PC-9 (cell line): Measurements from ENCODE around the gene HOXC12. TPM values are rescaled to one million over a fixed set of nuclear protein-coding genes. Genes with fewer than 3 reads are reported as not detected.

Source experiments
- BruUV-seq: library from RNA; stranded (reverse); fragments of 400-500 nt; replicated peaks from 2 replicates; lab custom pipeline; 2021; lab: Mats Ljungman, UMichigan
- CTCF ChIA-PET: fragments of 300-600 bp; sonication (Branson Sonifier 250); formaldehyde crosslinking; loops from one replicate; lab custom pipeline; 2022; ENCODE audit warnings: antibody characterized with exemption; lab: Charles Lee
- POLR2A ChIA-PET: fragments of 300-600 bp; sonication (Branson Sonifier 250); formaldehyde crosslinking; loops from one replicate; lab custom pipeline; 2022; ENCODE audit warnings: antibody characterized with exemption; ENCODE audit not compliant: unreplicated experiment; lab: Charles Lee
- DNase-seq, 2 experiments: peaks; one replicate each; pipeline versions ENCODE4 v3.0.0 to v3.0.0-alpha.2; 2015 to 2022; ENCODE audit warnings: mixed read lengths in 1 of 2
- H2AFZ ChIP-seq: fragments of 200-600 bp; sonication (generic); 2 replicates; pipeline ENCODE4 v1.8.1; 2017; ENCODE audit warnings: antibody characterized with exemption
- H3F3A ChIP-seq: fragments of 200-600 bp; sonication (generic); 2 replicates; pipeline ENCODE4 v1.8.1; 2017; ENCODE audit warnings: antibody characterized with exemption, mild to moderate bottlenecking, low read depth; ENCODE audit not compliant: insufficient read depth
- H3K27ac ChIP-seq: fragments of 200-600 bp; sonication (generic); 2 replicates; pipeline ENCODE4 v1.6.1; 2016; ENCODE audit warnings: mixed run types
- H3K27me3 ChIP-seq: fragments of 200-600 bp; sonication (generic); 2 replicates; pipeline ENCODE4 v1.6.1; 2016; ENCODE audit warnings: low read depth, mixed run types; ENCODE audit not compliant: insufficient read depth
- H3K36me3 ChIP-seq: fragments of 200-600 bp; sonication (generic); 2 replicates; pipeline ENCODE4 v1.6.1; 2016; ENCODE audit warnings: low read depth, mixed run types
- H3K4me1 ChIP-seq: fragments of 200-600 bp; sonication (generic); replicated peaks from 2 replicates; pipeline ENCODE4 v1.6.1; 2016; ENCODE audit warnings: mixed run types; ENCODE audit not compliant: insufficient read depth
- H3K4me2 ChIP-seq: fragments of 200-600 bp; sonication (generic); 2 replicates; pipeline ENCODE4 v1.6.1; 2017; ENCODE audit warnings: mixed run types
- H3K4me3 ChIP-seq: fragments of 200-600 bp; sonication (generic); 2 replicates; pipeline ENCODE4 v1.6.1; 2016; ENCODE audit warnings: mixed run types
- H3K79me2 ChIP-seq: fragments of 200-600 bp; sonication (generic); 2 replicates; pipeline ENCODE4 v1.6.1; 2017; ENCODE audit warnings: low read depth, mixed run types
- H3K9me2 ChIP-seq: fragments of 200-600 bp; sonication (generic); 2 replicates; pipeline ENCODE4 v1.8.1; 2017; ENCODE audit warnings: mild to moderate bottlenecking; ENCODE audit not compliant: insufficient read depth
- H3K9me3 ChIP-seq: fragments of 200-600 bp; sonication (generic); 2 replicates; pipeline ENCODE4 v1.8.1; 2016; ENCODE audit warnings: low read depth; ENCODE audit not compliant: insufficient read depth
- H4K20me1 ChIP-seq: fragments of 200-600 bp; sonication (generic); 2 replicates; pipeline ENCODE4 v1.8.1; 2017; ENCODE audit not compliant: insufficient read depth
- EZH2 ChIP-seq: fragments of 200-600 bp; sonication (generic); IDR thresholded peaks from 2 replicates; pipeline ENCODE4 v1.8.0; 2017; ENCODE audit warnings: antibody characterized with exemption, low read depth
- intact Hi-C: fragments of 100-400 bp; cut with micrococcal nuclease; formaldehyde crosslinking; loops from one replicate; pipeline ENCODE4 v1.10.0; 2022; ENCODE audit not compliant: unreplicated experiment
- total RNA-seq: library from RNA; stranded (reverse); gene quantifications from 2 replicates; pipeline ENCODE4 v1.2.3, GENCODE V29; 2021
- TF ChIP-seq, protein P1 (sequence below): fragments of 200-600 bp; sonication (generic); conservative IDR thresholded peaks from 2 replicates; pipeline ENCODE4 v1.6.1; 2017; ENCODE audit warnings: mixed run types, antibody characterized with exemption, mild to moderate bottlenecking, moderate library complexity

The HOXC12 gene
- total RNA-seq, 1 experiment from 2014 or later = 0.24 TPM

DNA sequence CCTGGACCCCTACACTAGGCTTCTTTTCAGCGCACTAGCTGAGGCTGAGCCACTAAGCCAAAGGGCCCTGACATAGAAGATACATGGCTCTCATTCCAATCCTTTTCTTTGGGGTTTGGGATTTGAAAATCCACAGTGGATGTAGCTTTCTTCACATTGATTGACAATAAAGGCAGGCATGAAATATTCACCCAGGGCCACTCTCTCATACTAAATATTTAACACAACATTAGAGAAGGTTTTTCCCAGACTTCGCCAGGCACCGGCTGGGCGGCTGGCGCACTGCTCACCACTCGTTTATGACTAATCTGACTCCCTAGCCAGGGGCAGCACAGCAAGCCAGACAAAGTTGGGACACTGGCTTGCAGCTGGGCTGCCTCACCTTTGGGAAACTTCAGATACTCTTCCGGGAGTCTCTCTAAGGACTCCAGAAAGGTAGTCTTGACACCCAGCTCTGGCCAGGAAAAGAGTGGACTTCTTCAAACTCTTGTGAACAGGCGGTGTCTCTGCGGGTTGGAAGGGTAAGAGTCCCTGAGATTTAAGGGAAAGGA, 17.5 kb downstream of the HOXC12 start:
- ChIA-PET CTCF (interaction anchor here (0.6 kb wide), 1 partner anchor 24 kb away, joined by 16 read pairs; no protein-coding TSS in a partner anchor), POLR2A (interaction anchor here (0.6 kb wide), 1 partner anchor 72 kb away, joined by 7 read pairs; no protein-coding TSS in a partner anchor)
- H3K9me3 ChIP-seq = no peaks in the 10 kb centered on the region
- H3K4me2 ChIP-seq = peak overlapping the region; percentile 69
- no peak for TF ChIP-seq EZH2
- TF ChIP-seq, protein P1, sequence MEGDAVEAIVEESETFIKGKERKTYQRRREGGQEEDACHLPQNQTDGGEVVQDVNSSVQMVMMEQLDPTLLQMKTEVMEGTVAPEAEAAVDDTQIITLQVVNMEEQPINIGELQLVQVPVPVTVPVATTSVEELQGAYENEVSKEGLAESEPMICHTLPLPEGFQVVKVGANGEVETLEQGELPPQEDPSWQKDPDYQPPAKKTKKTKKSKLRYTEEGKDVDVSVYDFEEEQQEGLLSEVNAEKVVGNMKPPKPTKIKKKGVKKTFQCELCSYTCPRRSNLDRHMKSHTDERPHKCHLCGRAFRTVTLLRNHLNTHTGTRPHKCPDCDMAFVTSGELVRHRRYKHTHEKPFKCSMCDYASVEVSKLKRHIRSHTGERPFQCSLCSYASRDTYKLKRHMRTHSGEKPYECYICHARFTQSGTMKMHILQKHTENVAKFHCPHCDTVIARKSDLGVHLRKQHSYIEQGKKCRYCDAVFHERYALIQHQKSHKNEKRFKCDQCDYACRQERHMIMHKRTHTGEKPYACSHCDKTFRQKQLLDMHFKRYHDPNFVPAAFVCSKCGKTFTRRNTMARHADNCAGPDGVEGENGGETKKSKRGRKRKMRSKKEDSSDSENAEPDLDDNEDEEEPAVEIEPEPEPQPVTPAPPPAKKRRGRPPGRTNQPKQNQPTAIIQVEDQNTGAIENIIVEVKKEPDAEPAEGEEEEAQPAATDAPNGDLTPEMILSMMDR = no peak
- no peak overlapping the region for H2AFZ ChIP-seq
- H3K9me2 ChIP-seq = no peaks in the 10 kb centered on the region
- intact Hi-C loops = no loop called here
- no peak overlapping the region for H3K27ac ChIP-seq
- no peaks in the 10 kb centered on the region for H3K79me2 ChIP-seq
- no peak overlapping the region for H3K4me3 ChIP-seq
- peak; percentile 41 to 47 for DNase-seq
- H3F3A ChIP-seq = peaks cover under 1% of the 10 kb centered on the region; the same call in 1 of the 2 replicates
- BruUV-seq = no TSS peak
- H3K4me1 ChIP-seq = peaks cover 7% of the 10 kb centered on the region
- H3K27me3 ChIP-seq = no peaks in the 10 kb centered on the region
- no peaks in the 10 kb centered on the region for H3K36me3 ChIP-seq
- H4K20me1 ChIP-seq = no peaks in the 10 kb centered on the region

DNA sequence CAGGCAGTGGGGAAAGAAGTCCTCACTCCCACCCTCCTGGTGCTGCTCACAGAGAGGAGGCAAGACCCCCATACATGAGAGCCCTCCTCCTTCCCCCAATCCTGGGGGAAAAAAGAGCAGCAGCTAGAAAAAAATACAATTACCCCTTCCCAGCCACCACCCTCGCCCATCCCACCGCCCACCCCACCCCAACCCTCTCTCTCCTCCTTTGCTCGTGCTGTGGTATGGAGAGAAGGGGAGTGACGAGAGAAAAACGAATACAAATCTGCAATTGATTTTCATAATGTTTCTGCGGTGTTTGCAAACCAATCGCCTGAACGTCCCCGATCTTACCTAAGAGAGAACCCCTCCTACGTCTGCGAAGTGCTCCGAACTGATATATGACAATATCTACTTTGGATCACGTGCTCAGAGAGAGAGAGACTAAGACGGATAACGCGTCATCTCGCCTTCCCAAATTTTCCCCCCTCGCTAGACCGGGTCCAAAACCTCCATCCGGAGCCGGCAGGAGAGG, 18.1 kb downstream of the HOXC12 start, which contains the start of gene HOXC11:
TSS of gene HOXC11 (plus strand) at position 405 of the 514 bp plus-strand sequence. CDS start 116 bp downstream, outside the sequence.
- no peaks in the 10 kb centered on the region for H3K9me3 ChIP-seq
- no TSS peak for BruUV-seq
- H3K27me3 ChIP-seq = no peaks in the 10 kb centered on the region
- H3F3A ChIP-seq = peaks cover 5% of the 10 kb centered on the region; the same call in 1 of the 2 replicates
- TF ChIP-seq EZH2 = no peak
- TF ChIP-seq, protein P1 = no peak
- 0 out of 2 replicates have a peak, but pooled peaks cover 1% of the 10 kb centered on the region for H3K4me1 ChIP-seq
- no peak for DNase-seq
- peak within 1 kb of the TSS; percentile 91 for H2AFZ ChIP-seq
- H3K79me2 ChIP-seq = no peaks in the 10 kb centered on the region
- POLR2A ChIA-PET = no interaction called here
- H3K36me3 ChIP-seq = no peaks in the 10 kb centered on the region
- peak within 1 kb of the TSS; percentile 72 for H3K4me3 ChIP-seq
- H3K4me2 ChIP-seq = peak within 1 kb of the TSS; percentile 69
- intact Hi-C loops = no loop called here
- no peaks in the 10 kb centered on the region for H4K20me1 ChIP-seq
- CTCF ChIA-PET = interaction anchor here (0.6 kb wide), 1 partner anchor 22 kb away, joined by 3 read pairs; no protein-coding TSS in a partner anchor
- no peaks in the 10 kb centered on the region for H3K9me2 ChIP-seq
- no peak within 1 kb of the TSS for H3K27ac ChIP-seq

DNA sequence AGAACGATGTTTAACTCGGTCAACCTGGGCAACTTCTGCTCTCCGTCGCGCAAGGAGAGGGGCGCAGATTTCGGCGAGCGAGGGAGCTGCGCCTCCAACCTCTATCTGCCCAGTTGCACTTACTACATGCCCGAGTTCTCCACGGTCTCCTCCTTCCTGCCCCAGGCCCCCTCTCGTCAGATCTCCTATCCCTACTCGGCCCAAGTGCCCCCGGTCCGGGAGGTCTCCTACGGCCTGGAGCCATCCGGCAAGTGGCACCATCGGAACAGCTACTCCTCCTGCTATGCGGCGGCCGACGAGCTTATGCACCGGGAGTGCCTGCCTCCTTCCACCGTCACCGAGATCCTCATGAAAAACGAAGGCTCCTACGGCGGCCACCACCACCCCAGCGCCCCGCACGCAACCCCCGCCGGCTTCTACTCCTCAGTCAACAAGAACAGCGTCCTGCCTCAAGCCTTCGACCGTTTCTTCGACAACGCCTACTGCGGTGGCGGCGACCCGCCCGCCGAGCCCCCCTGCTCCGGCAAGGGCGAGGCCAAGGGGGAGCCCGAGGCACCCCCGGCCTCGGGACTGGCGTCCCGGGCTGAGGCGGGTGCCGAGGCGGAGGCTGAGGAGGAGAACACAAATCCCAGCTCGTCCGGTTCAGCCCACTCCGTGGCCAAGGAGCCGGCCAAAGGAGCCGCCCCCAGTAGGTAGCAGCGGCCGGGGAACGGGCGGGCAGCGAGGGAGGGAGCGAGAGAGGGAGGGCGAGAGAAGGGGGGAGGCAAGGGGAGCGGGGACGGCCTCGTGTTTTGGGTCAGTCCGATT, 18.7 kb downstream of the HOXC12 start:
- Histone ChIP-seq H3K4me1 (no peaks in the 10 kb centered on the region), H2AFZ (peak overlapping the region; percentile 91), H3F3A (peaks cover 5% of the 10 kb centered on the region; the same call in 1 of the 2 replicates), H3K27me3 (no peaks in the 10 kb centered on the region), H3K9me2 (no peaks in the 10 kb centered on the region), H3K9me3 (no peaks in the 10 kb centered on the region), H3K4me3 (peak overlapping the region; percentile 72), H3K79me2 (no peaks in the 10 kb centered on the region), H3K36me3 (no peaks in the 10 kb centered on the region), H4K20me1 (no peaks in the 10 kb centered on the region), H3K27ac (no peak overlapping the region), H3K4me2 (peak overlapping the region; percentile 69)
- ChIA-PET POLR2A (interaction anchor here (0.6 to 0.7 kb wide), 3 partner anchors 22 to 175 kb away, joined by 3 to 9 read pairs (median 8); no protein-coding TSS in a partner anchor), CTCF (interaction anchor here (0.6 kb wide), 1 partner anchor 22 kb away, joined by 3 read pairs; no protein-coding TSS in a partner anchor)
- TF ChIP-seq EZH2 = no peak
- TF ChIP-seq, protein P1 = no peak
- BruUV-seq = TSS peak; percentile 55
- DNase-seq = peak in 1 of 2 experiments; percentile 39
- intact Hi-C loops = no loop called here
